Measurements from ENCODE around the gene NTHL1. TPM values are rescaled to one million over a fixed set of nuclear protein-coding genes. Genes with fewer than 3 reads are reported as not detected.

NTHL1 gene
- total and polyA plus RNA-seq, 9 donors = 11.5 to 20.2 (median 14.5) TPM

- H3K27me3 ChIP-seq (ENCODE audit: control insufficient read depth, insufficient read depth, low read length) = no peaks in the 10 kb centered on the region
- H3K9me3 ChIP-seq (replicated peaks; ENCODE audit: control insufficient read depth, low read depth, low read length) = no peaks in the 10 kb centered on the region
- H3K4me1 ChIP-seq (ENCODE audit: control insufficient read depth, insufficient read depth, low read length) = no peaks in the 10 kb centered on the region
- peaks cover 78% of the 10 kb centered on the region for H3K36me3 ChIP-seq (ENCODE audit: control insufficient read depth, insufficient read depth, low read length)
- H3K27ac ChIP-seq (ENCODE audit: low read length) = no peak overlapping the region
- DNase-seq = no peak
- WGBS (ENCODE audit: insufficient coverage) = 75% methylated on average over 13 of the region's 15 CpGs
- no peak overlapping the region for H3K4me3 ChIP-seq (ENCODE audit: low read length)
Measured at GRCh38 chr16:2056077-2056476, 8.4 kb upstream of the NTHL1 start.

GRCh38 chr16:2054543-2055245, 7.1 kb upstream of the NTHL1 start:
- H3K36me3 ChIP-seq (ENCODE audit: control insufficient read depth, insufficient read depth, low read length) = peaks cover 76% of the 10 kb centered on the region
- H3K27ac ChIP-seq (ENCODE audit: low read length) = no peak overlapping the region
- no peak overlapping the region for H3K4me3 ChIP-seq (ENCODE audit: low read length)
- H3K27me3 ChIP-seq (ENCODE audit: control insufficient read depth, insufficient read depth, low read length) = no peaks in the 10 kb centered on the region
- DNase-seq = no peak
- 83% methylated on average over 26 of the region's 29 CpGs for WGBS (ENCODE audit: insufficient coverage)
- H3K9me3 ChIP-seq (replicated peaks; ENCODE audit: control insufficient read depth, low read depth, low read length) = no peaks in the 10 kb centered on the region
- H3K4me1 ChIP-seq (ENCODE audit: control insufficient read depth, insufficient read depth, low read length) = no peaks in the 10 kb centered on the region

- Histone ChIP-seq H3K4me1 (ENCODE audit: control insufficient read depth, insufficient read depth, low read length) (peaks cover 2% of the 10 kb centered on the region), H3K9me3 (replicated peaks; ENCODE audit: control insufficient read depth, low read depth, low read length) (no peaks in the 10 kb centered on the region), H3K27ac (ENCODE audit: low read length) (no peak overlapping the region), H3K36me3 (ENCODE audit: control insufficient read depth, insufficient read depth, low read length) (peaks cover 76% of the 10 kb centered on the region), H3K27me3 (ENCODE audit: control insufficient read depth, insufficient read depth, low read length) (no peaks in the 10 kb centered on the region), H3K4me3 (ENCODE audit: low read length) (no peak overlapping the region)
- no peak for DNase-seq
- 97% methylated on average over 17 of the region's 17 CpGs for WGBS (ENCODE audit: insufficient coverage)
Measured at GRCh38 chr16:2053897-2054296, 6.3 kb upstream of the NTHL1 start.

- Histone ChIP-seq H3K4me3 (ENCODE audit: low read length) (no peak overlapping the region), H3K4me1 (ENCODE audit: control insufficient read depth, insufficient read depth, low read length) (peaks cover 8% of the 10 kb centered on the region), H3K27ac (ENCODE audit: low read length) (no peak overlapping the region), H3K9me3 (replicated peaks; ENCODE audit: control insufficient read depth, low read depth, low read length) (no peaks in the 10 kb centered on the region), H3K27me3 (ENCODE audit: control insufficient read depth, insufficient read depth, low read length) (no peaks in the 10 kb centered on the region), H3K36me3 (ENCODE audit: control insufficient read depth, insufficient read depth, low read length) (peaks cover 69% of the 10 kb centered on the region)
- no peak for DNase-seq
- WGBS (ENCODE audit: insufficient coverage) = 93% methylated on average over 17 of the region's 21 CpGs
Measured at GRCh38 chr16:2053211-2053610, 5.6 kb upstream of the NTHL1 start.

DNA sequence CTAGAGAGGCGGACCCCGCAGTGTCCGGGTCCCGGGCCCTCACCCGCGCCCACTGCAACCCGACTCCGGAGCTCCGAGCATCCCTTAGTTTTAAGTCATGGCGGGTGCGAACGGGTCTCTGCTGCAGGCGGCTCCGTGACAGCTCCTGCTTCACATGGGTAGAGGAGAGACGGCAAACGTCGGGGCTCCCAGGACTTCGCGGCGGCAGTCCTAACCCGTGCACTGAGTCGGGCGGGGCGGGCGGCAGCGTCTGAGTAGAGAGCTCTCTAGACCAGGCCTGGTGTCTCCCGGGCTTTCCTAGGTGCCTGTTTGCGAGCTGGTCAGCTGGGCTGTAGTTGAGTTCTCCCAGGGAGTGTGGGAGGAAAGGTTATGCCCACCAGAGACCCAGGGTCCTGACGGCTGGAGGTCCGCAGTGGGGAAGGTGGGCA, 496 bp upstream of the NTHL1 start:
- Histone ChIP-seq H3K36me3 (ENCODE audit: control insufficient read depth, insufficient read depth, low read length) (peaks cover 31% of the 10 kb centered on the region), H3K4me3 (ENCODE audit: low read length) (peak overlapping the region; percentile 83), H3K4me1 (ENCODE audit: control insufficient read depth, insufficient read depth, low read length) (peaks cover 37% of the 10 kb centered on the region), H3K27me3 (ENCODE audit: control insufficient read depth, insufficient read depth, low read length) (no peaks in the 10 kb centered on the region), H3K27ac (ENCODE audit: low read length) (no peak overlapping the region), H3K9me3 (replicated peaks; ENCODE audit: control insufficient read depth, low read depth, low read length) (no peaks in the 10 kb centered on the region)
- 2% methylated on average over 30 of the region's 30 CpGs for WGBS (ENCODE audit: insufficient coverage)
- no peak for DNase-seq

DNA sequence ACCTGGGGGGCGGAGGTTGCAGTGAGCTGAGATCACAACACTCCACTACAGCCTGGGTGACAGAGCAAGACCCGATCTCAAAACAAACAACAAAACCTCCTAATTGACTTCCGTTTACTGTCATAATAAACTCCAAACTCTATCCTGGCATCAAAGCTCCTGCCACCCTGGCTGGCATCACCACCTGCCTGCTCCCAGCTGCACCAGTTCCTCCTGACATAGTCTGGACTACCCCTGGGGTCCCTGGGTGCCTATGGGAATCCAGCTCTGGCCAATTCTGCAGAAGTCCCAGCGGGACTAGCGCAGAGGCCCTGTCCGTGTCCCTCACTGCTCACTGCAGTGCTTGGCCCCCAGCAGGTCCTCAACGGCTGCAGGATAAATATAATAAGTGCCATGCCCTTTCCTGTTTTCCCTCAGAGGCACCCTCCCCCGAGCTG, 723 bp downstream of the NTHL1 start:
- Histone ChIP-seq H3K27ac (ENCODE audit: low read length) (peak overlapping the region; percentile 4), H3K4me1 (ENCODE audit: control insufficient read depth, insufficient read depth, low read length) (peaks cover 47% of the 10 kb centered on the region), H3K27me3 (ENCODE audit: control insufficient read depth, insufficient read depth, low read length) (no peaks in the 10 kb centered on the region), H3K4me3 (ENCODE audit: low read length) (peak overlapping the region; percentile 83), H3K9me3 (replicated peaks; ENCODE audit: control insufficient read depth, low read depth, low read length) (no peaks in the 10 kb centered on the region), H3K36me3 (ENCODE audit: control insufficient read depth, insufficient read depth, low read length) (peaks cover 18% of the 10 kb centered on the region)
- DNase-seq = no peak
- 36% methylated on average over 7 of the region's 8 CpGs for WGBS (ENCODE audit: insufficient coverage)

- Histone ChIP-seq H3K4me3 (ENCODE audit: low read length) (no peak overlapping the region), H3K9me3 (replicated peaks; ENCODE audit: control insufficient read depth, low read depth, low read length) (no peaks in the 10 kb centered on the region), H3K27me3 (ENCODE audit: control insufficient read depth, insufficient read depth, low read length) (no peaks in the 10 kb centered on the region), H3K36me3 (ENCODE audit: control insufficient read depth, insufficient read depth, low read length) (peaks cover 12% of the 10 kb centered on the region), H3K27ac (ENCODE audit: low read length) (no peak overlapping the region), H3K4me1 (ENCODE audit: control insufficient read depth, insufficient read depth, low read length) (peaks cover 54% of the 10 kb centered on the region)
- 92% methylated on average over 6 of the region's 21 CpGs for WGBS (ENCODE audit: insufficient coverage)
- no peak for DNase-seq
Measured at GRCh38 chr16:2045965-2046892, 1.4 kb downstream of the NTHL1 start.

DNA sequence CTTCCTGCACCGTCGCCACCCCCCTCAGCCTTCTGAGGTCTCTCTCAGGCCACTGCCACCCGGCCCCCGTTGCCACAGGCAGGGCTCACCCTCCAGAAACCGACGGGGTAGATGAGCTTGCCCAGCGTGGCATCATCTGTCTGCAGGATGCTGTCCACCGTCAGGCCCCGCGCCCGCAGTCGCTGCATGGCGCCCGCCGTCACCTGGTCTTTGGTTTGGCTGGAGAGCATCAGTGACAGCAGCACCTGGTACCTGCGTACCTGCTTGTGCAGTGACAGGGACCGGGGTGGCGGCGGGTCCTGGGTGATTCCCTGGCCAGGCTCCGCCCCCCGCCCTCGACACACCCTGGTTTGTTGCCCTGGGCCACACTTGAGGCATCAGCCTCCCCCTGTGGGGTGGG, 3.1 kb downstream of the NTHL1 start:
- Histone ChIP-seq H3K27ac (ENCODE audit: low read length) (peak overlapping the region; percentile 35), H3K9me3 (replicated peaks; ENCODE audit: control insufficient read depth, low read depth, low read length) (no peaks in the 10 kb centered on the region), H3K4me3 (ENCODE audit: low read length) (no peak overlapping the region), H3K4me1 (ENCODE audit: control insufficient read depth, insufficient read depth, low read length) (peaks cover 71% of the 10 kb centered on the region), H3K36me3 (ENCODE audit: control insufficient read depth, insufficient read depth, low read length) (no peaks in the 10 kb centered on the region), H3K27me3 (ENCODE audit: control insufficient read depth, insufficient read depth, low read length) (no peaks in the 10 kb centered on the region)
- no peak for DNase-seq
- 93% methylated on average over 19 of the region's 22 CpGs for WGBS (ENCODE audit: insufficient coverage)

DNA sequence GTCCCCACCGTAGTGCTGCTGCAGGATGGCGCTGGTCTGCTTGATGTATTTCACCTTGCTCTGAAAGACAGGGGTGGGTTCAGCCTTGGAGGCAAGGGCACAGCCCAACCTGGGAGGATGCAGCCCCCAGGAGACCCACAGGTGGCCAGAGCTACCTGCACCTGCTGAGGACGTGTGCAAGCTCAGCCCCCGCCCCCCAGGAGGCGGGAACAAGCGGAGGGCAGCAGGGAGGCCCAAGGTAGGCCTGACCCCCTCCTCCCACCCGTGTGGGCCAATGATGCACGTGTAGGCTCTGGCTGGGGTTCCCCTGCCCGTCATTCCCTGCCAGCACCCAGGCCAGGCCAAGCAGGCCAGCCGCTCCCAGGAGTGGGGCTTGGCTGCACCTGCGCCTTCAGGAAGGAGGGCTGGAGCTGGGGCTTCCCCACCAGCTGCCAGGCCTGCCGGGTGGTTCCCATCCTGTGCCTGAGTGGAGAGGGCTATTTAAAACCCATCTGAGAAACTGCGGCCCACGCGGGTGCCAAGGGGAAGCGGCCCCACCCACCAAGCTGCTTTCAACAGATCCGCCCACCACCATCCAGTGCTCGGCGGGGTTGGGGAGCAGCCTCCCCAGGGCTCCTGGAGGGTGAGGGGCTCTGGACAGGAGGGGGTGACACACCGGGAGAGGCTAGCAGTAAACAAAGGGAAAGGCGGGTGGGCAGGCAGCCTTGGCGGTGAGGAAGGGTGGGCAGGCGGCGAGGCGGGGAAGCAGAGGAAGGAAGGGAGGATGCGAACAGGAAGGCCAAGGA, 3.8 kb downstream of the NTHL1 start:
- Histone ChIP-seq H3K36me3 (ENCODE audit: control insufficient read depth, insufficient read depth, low read length) (no peaks in the 10 kb centered on the region), H3K27me3 (ENCODE audit: control insufficient read depth, insufficient read depth, low read length) (no peaks in the 10 kb centered on the region), H3K4me3 (ENCODE audit: low read length) (no peak overlapping the region), H3K9me3 (replicated peaks; ENCODE audit: control insufficient read depth, low read depth, low read length) (no peaks in the 10 kb centered on the region), H3K27ac (ENCODE audit: low read length) (peak overlapping the region; percentile 35), H3K4me1 (ENCODE audit: control insufficient read depth, insufficient read depth, low read length) (peaks cover 75% of the 10 kb centered on the region)
- DNase-seq = peak; percentile 55
- 70% methylated on average over 20 of the region's 26 CpGs for WGBS (ENCODE audit: insufficient coverage)
